GM18517 (cell line): Measurements from ENCODE around the gene BCR.

Source experiments
- ATAC-seq: cut with Tn5 transposase; IDR thresholded peaks from one replicate; pipeline ENCODE4 v1.9.1; 2021; ENCODE audit warnings: mild to moderate bottlenecking, moderate library complexity; ENCODE audit not compliant: unreplicated experiment

BCR gene

GRCh38 chr22:23193882-23194281 is 13.6 kb downstream of the BCR start:
- no peak for ATAC-seq

DNA sequence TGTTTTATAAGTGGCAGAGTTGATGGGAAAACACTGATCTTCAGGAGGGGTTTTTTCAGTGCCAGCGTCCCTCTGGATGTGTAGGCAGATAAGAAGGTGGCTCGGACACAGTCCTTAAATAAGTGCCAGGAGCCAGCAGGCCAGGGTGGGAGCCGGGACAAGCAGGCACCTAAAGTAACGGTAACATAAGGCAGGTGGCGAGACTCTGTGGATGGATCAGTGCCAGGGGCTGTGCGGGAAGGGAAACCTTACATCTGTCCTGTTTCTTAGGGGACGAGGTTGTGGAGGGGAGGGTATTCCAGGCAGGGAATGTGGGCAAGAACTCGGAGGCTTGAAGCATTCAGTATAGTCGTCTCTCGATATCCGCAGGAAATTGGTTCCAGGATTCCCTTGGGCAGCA is 15.9 kb downstream of the BCR start:
- ATAC-seq = no peak

GRCh38 chr22:23197836-23198235 is 17.5 kb downstream of the BCR start:
- ATAC-seq = no peak

DNA sequence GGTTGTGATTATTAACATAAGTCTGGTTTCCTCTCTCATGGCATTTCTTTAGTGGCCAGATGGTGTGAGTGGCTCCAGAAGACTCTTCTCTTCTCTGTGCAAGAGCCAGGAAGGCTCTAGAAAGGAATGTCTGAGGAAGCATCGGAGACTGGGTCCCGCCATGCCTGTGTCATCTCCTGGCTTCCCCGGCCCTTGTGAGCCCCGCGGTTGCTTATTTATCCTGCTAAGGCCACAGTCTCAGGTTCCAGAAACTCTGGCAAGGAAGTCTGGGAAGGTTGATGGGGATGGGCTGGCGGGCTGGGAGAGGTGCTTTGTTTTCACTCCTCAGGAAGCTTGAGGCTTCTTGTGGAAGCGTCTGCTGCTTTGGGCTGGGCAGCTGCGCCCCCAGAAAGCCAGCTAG is 18.9 kb downstream of the BCR start:
- no peak for ATAC-seq

DNA sequence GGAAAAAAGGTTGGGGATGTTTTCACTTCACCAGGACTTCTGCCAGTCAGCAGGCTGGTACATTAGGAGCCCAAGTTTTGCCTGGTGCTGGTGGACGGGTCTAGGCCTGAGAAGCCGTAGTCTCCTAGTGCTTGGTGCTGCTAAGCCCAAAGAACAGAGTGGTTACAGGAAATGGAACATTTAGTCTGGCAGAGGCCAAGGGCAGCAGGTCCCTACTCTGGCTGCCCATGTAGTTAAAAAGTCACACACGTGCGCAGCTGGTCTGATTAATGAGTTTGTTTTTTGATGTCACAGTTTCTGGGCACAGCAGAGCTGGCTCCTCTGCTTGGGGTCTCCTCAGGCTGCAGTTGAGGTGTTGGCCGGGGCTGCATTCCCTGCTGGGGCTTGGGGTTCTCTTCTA is 20.6 kb downstream of the BCR start:
- ATAC-seq = no peak

GRCh38 chr22:23202812-23203451 is 22.6 kb downstream of the BCR start:
- ATAC-seq = no peak

DNA sequence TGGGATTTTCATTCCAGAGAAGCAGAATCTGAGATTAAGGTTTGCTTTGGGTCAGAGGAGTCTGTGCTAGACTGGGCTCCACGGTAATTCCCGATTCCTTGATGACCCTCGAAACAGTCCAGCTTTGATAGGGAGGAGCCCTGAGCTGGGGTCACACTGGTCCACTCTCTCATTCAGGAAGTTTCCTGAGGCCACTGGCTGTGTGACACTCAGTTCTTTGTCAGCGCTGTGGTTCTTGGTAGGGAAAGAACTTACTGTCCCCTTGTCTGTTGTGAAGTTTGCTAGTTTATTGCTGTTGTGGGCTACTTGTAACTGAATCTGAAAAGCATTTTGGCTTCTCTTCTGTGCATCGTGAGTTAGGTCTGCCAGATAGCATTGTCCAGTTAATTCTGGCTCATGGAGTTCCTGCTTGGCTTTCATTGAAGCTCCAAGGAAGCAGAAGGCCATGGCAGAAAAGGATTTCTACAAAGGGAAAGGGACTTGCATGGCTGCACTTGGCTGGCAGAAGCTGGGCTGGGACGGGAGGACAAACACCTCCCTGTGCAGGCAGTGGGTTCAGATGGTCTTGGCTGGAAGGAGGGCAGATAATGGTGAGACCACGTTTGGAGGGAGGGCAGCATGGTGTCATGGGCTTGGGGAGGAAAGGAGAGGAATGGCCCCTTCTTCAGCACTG is 23.3 kb downstream of the BCR start:
- no peak for ATAC-seq

- no peak for ATAC-seq
Observed at GRCh38 chr22:23204125-23204488, 23.8 kb downstream of the BCR start.

DNA sequence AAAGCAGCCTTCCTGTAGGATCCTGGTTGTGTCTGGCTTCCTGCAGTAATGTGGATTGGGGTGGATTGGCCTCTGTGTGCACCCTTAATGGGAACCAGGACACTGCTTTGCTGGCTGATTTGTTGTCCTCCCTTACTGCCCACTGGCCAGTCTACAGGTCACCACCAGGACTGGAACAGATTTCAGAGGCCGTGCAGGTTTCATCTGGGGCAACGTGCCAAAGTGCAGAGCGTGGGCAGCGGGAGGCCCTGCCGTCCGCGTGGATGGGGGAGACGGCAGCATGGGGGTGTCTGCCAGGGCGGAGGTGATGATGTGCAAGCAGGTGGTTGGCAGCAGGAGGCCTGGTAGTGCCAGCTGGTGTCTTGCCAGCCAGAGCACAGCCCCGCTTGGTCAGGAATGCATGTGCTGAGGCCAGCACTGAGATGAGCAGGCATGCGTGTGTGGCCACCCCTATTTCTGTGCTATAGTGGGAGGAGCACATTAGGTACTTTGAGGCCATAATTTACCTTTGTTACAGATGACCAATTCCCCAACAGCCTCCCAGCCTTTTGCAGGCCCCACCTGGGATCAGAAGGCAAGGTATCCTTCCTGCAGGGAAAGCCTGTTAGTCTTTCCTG is 24.3 kb downstream of the BCR start:
- no peak for ATAC-seq

GRCh38 chr22:23205339-23206049 is 25.2 kb downstream of the BCR start:
- ATAC-seq = no peak

GRCh38 chr22:23206915-23207314 is 26.6 kb downstream of the BCR start:
- no peak for ATAC-seq

DNA sequence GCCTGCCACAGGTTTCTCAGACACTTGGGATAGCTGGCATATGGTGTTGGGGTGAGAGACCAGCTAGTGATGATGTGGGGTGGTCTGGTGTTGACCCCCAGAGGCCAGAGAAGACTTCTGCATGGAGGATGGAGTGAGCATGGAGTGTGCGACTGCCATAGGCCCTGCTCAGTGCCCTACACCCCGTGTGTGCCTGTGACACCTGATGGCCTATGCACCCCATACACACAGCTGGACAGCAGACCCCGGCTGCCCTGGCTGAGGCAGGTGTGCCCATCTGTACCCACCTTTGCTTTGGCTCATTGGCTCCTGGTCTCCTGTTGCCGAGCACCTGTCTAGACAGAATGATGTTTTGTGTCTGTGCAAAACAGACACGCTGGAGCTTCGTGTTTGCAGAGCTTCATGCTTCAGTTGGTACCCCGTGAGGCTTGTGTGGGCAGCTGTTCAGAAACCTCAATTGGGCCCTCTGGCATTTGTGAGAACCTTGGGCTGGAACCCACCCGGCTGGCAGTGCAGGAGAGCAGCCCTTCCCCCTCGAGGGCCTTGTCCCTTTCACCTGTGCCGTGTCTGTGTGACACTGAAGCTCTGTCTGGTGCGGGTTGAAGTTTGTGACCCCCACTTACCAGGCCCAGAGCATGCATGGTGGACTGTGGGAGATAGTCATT is 27.6 kb downstream of the BCR start:
- ATAC-seq = no peak

DNA sequence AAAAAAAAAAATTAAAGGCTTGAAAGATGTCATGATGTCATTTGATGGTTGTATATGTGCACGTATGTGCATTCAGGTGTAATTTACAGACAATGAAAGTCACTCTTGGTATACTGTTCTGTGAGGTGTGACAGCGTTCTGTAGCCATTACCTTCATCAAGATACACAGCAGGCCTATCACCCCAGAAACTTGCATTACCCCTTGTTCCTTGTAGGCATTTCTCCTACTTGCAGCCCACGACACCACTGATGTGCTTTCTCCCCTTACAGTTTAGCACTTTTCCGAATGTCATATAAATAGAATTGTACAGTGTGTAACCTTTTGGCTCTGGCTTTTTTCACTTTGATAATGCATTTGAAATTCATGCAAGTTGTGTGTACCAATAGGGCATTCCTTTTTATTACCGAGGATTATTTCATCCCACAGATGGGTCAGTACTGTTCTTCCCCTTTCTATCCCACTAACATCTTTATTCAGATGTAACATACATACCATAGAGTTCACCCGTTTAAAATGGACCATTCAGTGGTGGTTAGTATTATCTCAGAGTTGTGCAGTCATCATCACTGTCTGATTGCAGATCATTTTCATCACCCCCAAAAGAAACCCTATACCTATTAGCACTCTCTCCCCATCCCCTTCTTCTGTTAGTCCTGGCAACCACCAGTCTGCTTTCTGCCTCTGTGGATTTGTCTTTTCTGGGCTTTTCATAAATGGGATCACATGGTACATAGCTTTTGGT is 30.3 kb downstream of the BCR start:
- no peak for ATAC-seq

GRCh38 chr22:23211622-23212021 is 31.3 kb downstream of the BCR start:
- ATAC-seq = no peak

- no peak for ATAC-seq
Observed at GRCh38 chr22:23212061-23213021, 32.0 kb downstream of the BCR start.

DNA sequence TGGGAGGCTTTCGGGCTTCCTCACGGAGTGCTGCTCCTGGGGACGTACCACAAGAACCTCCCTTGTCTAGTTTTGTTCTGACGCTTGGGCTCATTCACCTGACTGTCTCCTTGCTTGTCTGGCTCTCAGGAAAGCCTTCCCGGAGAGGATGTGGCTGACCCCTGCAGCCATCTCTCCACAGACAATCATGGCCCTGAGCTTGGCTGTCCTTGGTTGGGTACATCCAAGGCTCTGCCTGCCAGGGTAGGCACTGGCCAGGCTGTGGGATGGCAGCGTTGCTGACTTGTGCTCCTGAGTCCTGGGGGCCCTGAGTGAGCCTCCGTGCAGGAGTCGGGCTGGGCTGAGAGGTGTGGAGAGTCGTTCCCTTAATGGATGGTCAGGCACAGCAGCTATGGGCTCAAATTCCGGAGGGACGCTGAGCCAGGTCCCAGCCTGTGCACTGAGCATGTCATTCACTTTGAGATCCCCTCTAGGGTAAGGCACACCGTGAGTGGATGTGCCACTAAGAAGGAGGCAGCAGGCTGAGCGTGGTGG is 32.8 kb downstream of the BCR start:
- ATAC-seq = no peak

DNA sequence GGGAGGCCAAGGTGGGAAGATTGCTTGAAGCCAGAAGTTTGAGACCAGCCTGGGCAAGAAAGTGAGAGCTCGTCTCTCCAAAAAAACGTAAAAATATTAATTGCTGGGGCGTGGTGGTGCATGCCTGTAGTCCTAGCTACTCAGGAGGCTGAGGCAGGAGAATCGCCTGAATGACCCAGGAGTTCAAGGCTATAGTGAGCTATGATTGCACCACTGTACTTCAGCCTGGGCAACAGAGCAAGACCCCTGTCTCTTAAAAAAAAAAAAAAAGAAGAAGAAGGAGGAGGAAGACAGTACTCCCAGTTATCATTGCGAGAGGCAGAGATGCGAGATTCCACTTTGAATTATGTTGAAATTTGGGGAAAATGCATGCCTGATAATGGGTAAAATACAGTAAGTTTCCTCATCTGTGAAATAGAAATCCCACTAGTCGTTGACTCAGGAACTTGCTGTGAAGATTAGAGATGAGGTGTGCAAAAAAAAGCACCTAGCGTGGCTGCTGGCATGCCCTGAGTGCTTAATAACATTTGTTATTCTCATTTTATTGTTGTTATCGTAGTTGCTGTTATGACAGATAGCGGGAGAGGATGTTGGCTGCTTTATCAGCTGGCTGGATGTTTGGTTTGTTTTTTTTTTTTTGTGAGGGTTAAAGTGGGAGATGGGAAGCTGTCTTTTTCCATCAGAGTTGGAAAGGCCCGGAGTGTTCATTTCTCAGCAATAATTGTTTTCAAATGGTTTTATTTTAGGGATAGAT is 33.4 kb downstream of the BCR start:
- ATAC-seq = no peak

DNA sequence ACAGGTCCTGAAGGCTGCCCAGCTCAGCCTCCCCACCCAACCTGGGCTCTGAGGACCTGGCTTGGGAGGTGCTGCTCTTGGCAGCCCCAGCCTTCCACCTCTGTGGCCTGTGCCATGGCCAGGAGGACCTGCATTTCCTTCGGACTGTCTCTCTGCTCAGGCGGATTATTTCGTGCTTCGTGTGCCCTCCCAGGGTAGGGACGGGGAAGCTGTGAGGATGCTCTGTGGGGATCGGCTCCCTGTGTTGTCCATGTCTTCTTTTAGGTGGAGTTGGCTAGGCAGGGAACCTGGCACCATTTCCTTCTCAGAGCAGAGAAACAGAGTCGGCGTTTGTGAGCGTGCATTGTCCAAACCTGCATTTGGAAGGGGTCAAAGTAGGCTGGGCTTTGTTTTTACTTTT is 34.1 kb downstream of the BCR start:
- ATAC-seq = no peak
